LNCaP clone FGC (cell line): Measurements from ENCODE around the gene IGFALS.

Experiments
- DNase-seq: peaks from one replicate; pipeline ENCODE4 v3.0.0-alpha.2; 2011; ENCODE audit warnings: low read depth
- H3K4me3 ChIP-seq: 2 replicates; pipeline ENCODE4 v1.5.1; 2011; ENCODE audit warnings: mild to moderate bottlenecking, low read depth, low read length, control low read depth
- CTCF ChIP-seq: IDR thresholded peaks from 2 replicates; pipeline ENCODE4 v1.5.1; 2012; ENCODE audit warnings: mild to moderate bottlenecking; ENCODE audit not compliant: control insufficient read depth, insufficient read depth; ENCODE audit errors: extremely low read depth

The IGFALS gene

GRCh38 chr16:1788708-1789100 lies 4.8 kb downstream of the IGFALS start:
- no peak for DNase-seq
- no peak for TF ChIP-seq CTCF
- no peak overlapping the region for H3K4me3 ChIP-seq

DNA sequence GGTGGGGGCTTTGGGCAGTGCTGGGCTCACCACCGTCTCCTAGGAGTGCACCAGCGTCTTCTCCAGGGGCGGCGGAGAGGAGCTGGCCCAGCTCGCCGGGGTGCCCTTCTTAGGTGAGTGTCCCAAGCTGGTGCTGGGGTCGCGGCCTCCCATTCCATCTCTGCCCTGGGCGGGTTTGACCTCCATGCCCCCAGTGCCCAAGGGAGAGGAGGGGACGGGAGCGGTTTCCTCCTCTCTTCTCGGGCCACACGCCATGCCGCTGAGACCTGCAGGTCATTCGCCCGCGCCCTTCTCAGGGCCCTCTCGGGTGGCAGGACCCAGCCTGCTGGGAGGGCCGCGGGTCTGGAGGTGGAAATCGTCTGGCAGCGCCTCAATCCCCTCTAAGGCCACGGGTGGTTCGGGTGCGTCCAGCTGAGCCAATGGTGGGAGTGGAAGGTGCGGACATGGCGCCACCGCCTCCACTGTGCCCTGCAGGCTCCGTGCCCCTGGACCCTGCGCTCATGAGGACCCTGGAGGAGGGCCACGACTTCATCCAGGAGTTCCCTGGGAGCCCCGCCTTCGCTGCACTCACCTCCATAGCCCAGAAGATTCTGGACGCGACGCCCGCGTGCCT lies 5.3 kb downstream of the IGFALS start:
- no peak overlapping the region for H3K4me3 ChIP-seq
- no peak for TF ChIP-seq CTCF
- DNase-seq = no peak

GRCh38 chr16:1787322-1788094 lies 6.0 kb downstream of the IGFALS start:
- no peak overlapping the region for H3K4me3 ChIP-seq
- no peak for DNase-seq
- TF ChIP-seq CTCF = no peak

- TF ChIP-seq CTCF = no peak
- H3K4me3 ChIP-seq = no peak overlapping the region
- DNase-seq = no peak
Measured at GRCh38 chr16:1787056-1787321, 6.5 kb downstream of the IGFALS start.

DNA sequence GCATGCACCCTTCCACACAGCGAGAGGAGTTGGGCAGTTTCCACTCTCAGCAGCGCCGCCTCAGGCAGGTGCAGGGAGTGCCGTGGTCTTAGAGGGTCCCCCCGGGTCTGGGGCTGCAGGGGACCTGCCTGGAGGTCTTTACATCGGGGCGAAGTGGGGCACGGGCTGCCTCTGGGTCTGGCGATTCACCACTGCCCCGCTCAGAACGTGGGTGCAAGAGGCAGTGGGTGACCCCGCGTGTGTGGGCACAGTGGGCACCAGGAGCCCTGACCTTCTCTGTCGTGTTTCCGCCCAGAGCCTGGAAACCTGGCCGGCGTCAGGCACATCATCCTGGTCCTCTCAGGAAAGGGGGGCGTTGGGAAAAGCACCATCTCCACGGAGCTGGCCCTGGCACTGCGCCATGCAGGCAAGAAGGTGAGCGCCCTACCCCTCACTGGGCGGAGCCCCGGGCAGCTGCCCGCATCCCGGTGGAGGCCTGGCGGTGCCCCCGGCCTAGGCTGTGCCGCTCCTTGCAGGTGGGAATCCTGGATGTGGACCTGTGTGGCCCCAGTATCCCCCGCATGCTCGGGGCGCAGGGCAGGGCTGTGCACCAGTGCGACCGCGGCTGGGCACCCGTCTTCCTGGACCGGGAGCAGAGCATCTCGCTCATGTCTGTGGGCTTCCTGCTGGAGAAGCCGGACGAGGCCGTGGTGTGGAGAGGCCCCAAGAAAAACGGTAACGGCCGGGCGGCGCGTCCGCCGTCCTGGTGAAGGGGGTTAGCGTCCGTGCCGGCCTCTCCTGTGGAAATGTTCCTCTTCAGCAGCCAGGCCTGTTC lies 7.1 kb downstream of the IGFALS start:
- no peak overlapping the region for H3K4me3 ChIP-seq
- DNase-seq = no peak
- TF ChIP-seq CTCF = no peak

GRCh38 chr16:1785846-1786170 lies 7.7 kb downstream of the IGFALS start:
- H3K4me3 ChIP-seq = no peak overlapping the region
- no peak for DNase-seq
- no peak for TF ChIP-seq CTCF
